K562 (cell line): ENCODE data around the gene SEC16A.

Source experiments
- EZH2 ChIP-seq: IDR thresholded peaks from 2 replicates; pipeline ENCODE4 v1.6.1; 2012; ENCODE audit warnings: low read depth, mild to moderate bottlenecking, inconsistent platforms, low read length, borderline replicate concordance
- HMG20B ChIP-seq: fragments of 250-450 bp; sonication (Bioruptor Pico); IDR thresholded peaks from 2 replicates; pipeline ENCODE4 v1.5.0; 2021; ENCODE audit warnings: mild to moderate bottlenecking
- SAP30 ChIP-seq: fragments of 200-600 bp; sonication (generic); IDR thresholded peaks from 2 replicates; pipeline ENCODE4 v1.6.1; 2012; ENCODE audit warnings: borderline replicate concordance, low read depth, mild to moderate bottlenecking, moderate library complexity, low read length, control low read depth, inconsistent platforms; ENCODE audit not compliant: insufficient read depth, poor library complexity, severe bottlenecking
- ZBED1 ChIP-seq: IDR thresholded peaks from 2 replicates; pipeline ENCODE4 v1.6.1; 2014

- TF ChIP-seq ZBED1 (no peak), EZH2 (no peak), SAP30 (no peak), HMG20B (CRISPR knock-in tag) (no peak)
These were observed 39.7 kb upstream of the SEC16A start for GRCh38 chr9:136522314-136523237.
